GM18951 (cell line): Measurements from ENCODE around the gene ZFAND3.
"Not testable (repeated sequence)": the region's sequence is repeated elsewhere in the genome, so short reads cannot be mapped to it uniquely, and the experiment has no call there.

Experiments
- POLR2A ChIP-seq: IDR thresholded peaks from 4 replicates; pipeline ENCODE4 v1.6.1; 2011; ENCODE audit warnings: mild to moderate bottlenecking; ENCODE audit not compliant: insufficient read length, insufficient read depth; ENCODE audit errors: extremely low read depth
- in situ Hi-C: fragments of 300-500 bp; cut with MboI; formaldehyde crosslinking; loops from one replicate; pipeline ENCODE4 v1.12.0; 2022; ENCODE audit warnings: low sequenced_read_pairs, mixed read lengths, inconsistent platforms; ENCODE audit not compliant: unreplicated experiment

Gene ZFAND3

DNA sequence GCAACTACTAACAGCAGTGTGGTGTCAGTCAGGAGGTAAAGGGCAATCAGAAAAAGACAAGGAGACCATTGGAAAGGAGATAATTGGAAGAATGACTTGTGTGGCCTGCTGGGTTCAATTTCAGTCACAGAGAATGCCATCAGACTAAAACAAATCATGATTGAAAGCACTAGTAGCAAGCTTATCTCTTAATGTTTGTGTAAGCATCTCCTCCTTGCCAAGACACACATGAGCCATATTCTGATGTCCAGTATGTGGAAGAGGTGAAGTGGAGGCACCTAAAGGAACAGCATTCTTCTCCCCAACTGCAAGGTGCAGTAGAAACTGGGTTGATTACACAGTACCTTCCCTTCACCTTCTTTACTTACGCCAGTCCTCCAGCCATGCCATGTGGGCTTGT is 287.5 kb downstream of the ZFAND3 start:
- in situ Hi-C loops = no loop called here
- no peak for TF ChIP-seq POLR2A

DNA sequence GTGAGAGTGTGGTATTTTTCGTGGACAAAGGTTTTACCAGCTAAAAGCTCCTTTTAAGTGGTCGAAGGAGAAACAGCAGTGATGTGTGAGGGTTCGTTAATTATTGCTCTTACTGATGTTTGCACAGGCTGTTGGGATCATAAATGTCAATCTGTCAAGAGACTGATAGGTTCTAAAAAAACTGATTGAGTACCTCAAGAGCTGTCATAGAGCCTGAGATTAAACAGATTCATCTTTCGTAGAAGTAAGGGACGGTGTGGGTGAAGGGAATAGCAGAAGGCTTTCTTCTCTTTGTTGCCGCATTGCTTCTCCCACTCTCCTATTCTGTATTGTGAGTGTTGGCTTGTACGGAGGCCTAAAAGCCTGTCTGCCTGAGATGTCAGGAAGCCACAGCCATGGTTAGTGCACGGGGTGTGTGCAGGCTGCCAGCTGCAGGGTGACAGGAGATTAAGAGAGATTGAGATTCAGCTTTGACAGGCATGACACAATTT is 291.0 kb downstream of the ZFAND3 start:
- TF ChIP-seq POLR2A = no peak
- in situ Hi-C loops = no loop called here

DNA sequence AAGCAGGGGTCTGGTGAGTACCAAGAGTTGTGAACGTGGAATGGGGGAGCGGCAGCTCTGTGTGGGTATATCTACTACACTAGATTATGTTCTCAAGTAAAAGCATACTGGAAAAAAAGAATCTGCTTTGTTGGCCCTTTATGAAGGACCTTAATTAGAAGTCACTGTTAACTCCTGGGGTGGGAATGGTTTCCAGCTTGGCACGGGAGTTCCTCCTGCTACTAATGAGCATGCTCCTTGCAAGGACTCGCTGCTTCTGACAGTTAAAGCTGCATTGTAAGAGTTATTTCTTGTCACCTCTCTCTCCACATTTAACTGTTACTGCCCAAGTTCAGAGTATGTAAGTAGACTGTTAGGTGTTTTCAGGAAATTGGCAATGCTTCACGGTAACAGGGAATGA is 292.7 kb downstream of the ZFAND3 start:
- in situ Hi-C loops = no loop called here
- TF ChIP-seq POLR2A = no peak

DNA sequence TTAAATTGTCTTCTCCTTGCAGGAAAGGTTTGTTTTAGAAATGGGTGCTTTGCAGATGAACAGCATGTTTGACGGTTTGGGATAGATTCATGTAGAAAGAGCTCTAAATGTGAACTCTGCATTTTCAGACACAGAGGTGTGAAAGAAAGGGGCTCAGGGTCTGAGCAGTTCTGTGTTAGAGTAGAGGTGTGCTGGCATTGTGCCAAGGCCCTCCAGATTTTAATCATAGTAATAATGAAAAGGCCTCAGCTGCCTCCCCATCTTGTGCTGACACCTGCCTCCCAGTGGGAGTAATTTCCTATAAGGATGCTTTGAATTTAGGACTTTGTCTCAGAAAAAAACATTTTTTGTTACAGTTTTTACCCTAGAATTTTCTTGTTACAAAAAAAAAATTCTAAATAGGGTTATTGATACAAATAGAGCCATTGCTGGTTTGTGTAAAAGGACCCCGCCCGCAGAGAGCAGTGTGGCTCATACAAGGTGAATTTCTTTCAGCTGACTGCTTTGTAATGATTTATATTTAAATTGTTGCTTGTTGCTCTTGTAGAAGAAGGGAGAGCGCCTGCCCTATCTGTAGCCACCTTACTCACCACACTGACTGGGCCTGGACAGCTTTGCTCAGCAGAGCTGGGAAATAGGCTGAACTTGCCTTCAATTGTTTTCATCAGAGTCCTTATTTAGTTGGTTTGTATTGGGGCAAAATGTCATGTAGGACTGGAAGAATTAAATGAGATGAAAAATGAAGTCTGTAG is 294.5 kb downstream of the ZFAND3 start:
- TF ChIP-seq POLR2A = no peak
- in situ Hi-C loops = no loop called here

DNA sequence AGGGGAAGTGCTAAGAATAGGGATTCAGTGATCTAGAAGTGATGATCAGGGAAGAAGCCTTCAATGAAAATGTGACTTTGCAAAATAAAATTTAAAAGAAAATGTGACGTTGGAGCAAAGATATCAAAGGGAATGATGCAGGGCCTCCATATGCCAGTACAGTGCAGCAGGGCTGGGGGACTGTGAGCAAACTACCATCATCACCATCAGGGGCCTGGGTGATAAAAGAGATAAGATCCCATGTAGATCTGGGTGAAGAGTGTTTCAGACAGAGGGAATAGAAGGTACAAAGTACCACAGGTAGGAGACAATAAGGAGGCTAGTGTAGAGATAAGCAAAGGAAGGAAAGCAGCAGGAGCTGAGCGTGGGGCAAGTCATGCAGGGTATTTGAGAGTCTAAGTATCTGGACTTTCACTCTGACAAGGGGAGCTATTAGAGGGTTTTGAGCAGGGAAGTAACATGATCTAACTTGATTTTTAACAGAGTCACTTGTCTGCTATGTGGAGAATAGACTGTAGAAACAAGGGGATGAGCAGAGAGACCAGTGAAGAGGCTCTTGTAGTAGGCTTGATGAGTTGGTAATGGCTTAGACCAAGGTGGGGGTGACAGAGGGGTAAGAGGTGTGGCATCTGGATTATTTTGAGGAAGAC is 295.6 kb downstream of the ZFAND3 start:
- in situ Hi-C loops = no loop called here
- no peak for TF ChIP-seq POLR2A

DNA sequence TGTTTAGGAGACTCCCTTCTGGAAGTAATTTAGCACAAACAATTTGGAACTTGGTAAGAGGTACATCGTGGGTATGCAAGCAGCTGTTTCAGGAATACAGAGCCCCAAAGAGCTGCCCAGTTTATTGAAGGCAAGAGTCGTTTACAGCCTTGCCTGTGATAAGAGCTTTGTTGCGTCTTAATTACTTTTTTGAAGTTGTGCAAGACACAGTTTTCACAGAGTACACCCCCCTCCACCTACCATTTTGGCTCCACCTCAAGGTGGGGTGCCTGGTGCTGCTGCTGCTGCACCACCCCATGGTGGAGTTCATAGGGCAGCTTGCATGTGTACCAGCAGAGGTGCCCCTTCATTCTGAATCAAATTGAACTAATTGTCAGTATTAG is 296.1 kb downstream of the ZFAND3 start:
- in situ Hi-C loops = no loop called here
- no peak for TF ChIP-seq POLR2A

DNA sequence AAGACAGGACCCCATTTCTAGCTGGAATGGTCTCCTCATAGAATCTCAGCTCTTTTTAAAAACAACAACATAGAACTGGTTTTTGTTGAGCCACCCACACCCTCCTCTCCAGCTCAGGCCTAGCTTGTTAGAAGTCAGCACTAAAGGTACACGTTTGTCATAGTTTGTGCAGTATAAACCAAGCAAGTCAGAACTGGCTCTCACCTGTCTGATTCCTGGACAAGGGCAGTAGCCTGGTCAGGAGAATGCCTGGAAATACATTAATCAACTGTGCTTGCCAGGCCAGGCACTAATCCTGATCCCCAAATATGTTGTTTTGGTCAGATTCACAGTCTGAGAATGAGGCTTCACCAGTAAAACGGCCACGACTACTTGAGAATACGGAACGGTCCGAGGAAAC is 296.7 kb downstream of the ZFAND3 start:
- in situ Hi-C loops = no loop called here
- no peak for TF ChIP-seq POLR2A

DNA sequence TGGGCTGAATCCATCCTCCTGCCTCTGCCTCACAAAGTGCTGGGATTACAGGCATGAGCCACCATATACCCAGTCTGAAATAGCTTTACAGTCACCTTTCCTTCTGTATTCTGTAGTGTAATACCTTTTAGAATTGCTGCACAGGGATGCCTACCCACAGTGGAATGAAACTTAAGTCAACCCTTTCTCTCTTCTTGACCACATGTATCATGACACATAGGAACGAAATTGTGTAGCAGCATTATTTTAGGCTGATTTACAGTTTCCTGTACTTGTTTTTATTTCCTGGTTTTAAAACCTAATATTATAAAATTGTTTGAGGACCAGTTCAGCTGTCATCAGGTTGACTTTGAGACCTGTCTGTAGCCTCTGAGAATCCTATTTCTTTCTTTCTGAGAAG is 297.8 kb downstream of the ZFAND3 start:
- TF ChIP-seq POLR2A = no peak
- in situ Hi-C loops = no loop called here

DNA sequence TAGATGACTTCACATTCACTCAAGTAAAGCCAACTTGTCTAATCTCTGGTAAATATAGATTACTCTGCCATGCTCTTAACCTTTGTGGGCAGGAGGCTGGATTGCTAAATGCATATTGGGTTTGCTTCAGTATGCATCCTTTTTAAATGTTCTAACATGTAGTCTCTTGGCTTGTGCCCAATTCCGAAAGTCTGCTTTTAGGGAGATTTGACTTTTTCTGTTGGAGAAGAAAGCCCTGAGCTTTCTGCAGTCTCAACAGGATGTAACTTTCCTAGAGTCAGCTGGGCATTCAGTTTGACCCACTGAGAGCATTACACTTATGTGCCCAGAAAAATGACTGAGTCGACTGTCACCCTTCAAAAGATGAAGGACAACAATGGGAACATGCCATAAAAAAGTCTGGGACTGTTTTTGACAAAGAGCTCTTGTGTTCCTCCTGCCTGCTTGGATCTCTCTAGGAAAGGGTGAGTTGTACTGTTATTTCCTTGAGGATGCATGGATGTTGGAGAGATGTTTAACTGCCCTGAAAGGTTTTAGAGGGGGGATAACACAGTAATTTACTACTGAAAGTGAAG is 299.4 kb downstream of the ZFAND3 start:
- no peak for TF ChIP-seq POLR2A
- in situ Hi-C loops = no loop called here

DNA sequence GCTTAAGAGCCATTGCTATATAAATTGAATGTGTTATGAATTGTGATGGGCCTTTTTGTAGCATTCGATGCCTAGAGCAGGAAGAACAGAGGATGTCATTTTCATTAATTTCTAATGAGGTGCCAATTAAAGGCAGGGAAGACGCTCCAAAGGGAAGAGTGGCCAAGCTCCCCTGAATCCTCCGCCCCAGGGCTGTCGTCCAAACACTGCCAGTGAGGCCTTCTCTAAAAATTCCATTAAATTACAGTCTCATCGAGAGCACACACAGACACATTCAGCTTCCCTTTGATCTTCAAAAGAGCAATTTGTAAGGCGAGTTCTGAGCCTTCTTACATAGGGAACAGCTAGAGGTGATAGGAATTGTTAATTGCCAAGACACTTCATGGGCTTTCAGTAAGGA is 300.0 kb downstream of the ZFAND3 start:
- in situ Hi-C loops = no loop called here
- no peak for TF ChIP-seq POLR2A

DNA sequence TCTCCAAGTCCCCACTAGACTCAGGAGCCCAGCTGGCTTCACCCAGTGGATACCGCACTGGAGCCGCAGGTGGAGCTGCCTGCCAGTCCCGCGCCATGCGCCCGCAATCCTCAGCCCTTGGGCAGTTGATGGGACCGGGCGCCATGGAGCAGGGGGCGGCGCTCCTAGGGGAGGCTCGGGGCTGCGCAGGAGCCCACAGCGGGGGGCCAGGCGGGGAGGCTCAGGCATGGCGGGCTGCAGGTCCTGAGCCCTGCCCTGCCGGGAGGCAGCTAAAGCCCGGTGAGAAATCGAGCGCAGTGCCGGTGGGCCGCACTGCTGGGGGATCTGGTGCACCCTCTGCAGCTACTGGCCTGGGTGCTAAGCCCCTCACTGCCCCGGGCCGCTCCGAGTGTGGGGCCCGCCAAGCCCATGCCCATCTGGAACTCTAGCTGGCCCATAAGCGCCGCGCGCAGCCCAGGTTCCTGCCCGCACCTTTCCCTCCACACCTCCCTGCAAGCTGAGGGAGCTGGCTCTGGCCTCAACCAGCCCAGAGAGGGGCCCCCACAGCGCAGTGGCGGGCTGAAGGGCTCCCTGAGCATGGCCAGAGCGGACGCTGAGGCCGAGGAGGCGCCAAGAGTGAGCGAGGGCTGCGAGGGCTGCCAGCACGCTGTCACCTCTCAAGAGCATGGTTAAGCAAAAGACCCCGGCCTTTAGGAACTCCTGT is 304.8 kb downstream of the ZFAND3 start:
- in situ Hi-C loops = not testable (repeated sequence)

DNA sequence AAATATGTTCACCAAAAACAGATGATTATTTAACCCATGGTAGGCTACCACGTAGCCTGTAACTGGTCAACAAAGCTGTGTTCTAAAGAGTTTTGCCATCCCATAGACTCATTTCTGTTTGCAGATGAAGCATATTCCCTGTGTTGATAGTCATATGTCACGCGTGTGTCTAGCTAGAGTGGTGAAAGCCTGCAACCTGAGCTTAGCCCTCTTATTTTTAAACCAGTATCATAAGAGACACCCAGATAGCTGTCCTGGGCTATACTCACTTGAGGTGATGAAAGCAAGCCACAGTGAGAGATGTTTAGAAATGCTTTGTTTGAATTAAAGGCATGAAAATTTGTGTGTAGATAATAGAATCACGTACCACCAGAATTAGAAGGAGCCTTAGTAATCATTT is 307.8 kb downstream of the ZFAND3 start:
- no peak for TF ChIP-seq POLR2A
- in situ Hi-C loops = no loop called here

DNA sequence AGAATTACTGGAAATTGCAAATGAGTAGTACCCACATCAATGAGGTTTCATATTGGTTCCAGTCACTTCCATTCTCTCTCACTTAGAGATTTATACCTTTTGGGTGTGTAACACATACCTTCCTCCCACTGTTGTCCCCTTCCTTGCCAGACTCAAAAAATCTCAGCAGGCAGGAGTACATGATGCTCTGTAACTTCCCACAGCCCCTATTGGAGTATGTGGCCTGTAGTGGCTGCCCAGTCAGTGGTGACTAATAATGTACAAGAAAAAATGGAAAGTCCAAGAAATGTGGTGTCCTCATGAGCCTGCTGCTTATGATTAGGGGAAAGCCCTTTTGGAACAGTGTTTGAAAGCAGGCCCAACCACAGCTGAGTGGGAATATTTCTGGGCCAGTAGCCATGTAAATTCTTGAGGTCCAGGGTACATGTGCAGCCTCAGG is 312.0 kb downstream of the ZFAND3 start:
- in situ Hi-C loops = no loop called here
- no peak for TF ChIP-seq POLR2A
